HEK293T (cell line): ENCODE results near the gene SCAF8.

Source experiments
- BHLHE40 ChIP-seq: fragments of 450-650 bp; IDR thresholded peaks from 2 replicates; pipeline ENCODE4 v1.6.1; 2016; ENCODE audit warnings: mild to moderate bottlenecking, moderate library complexity, borderline replicate concordance
- CTBP1 ChIP-seq: fragments of 450-650 bp; IDR thresholded peaks from 2 replicates; pipeline ENCODE4 v1.6.1; 2016; ENCODE audit warnings: borderline replicate concordance
- FOXA1 ChIP-seq: fragments of 450-650 bp; IDR thresholded peaks from 2 replicates; pipeline ENCODE4 v1.6.1; 2016; ENCODE audit warnings: mild to moderate bottlenecking
- FOXM1 ChIP-seq: fragments of 450-650 bp; IDR thresholded peaks from 2 replicates; pipeline ENCODE4 v1.6.1; 2017; ENCODE audit warnings: mild to moderate bottlenecking, borderline replicate concordance
- L3MBTL2 ChIP-seq: fragments of 450-650 bp; conservative IDR thresholded peaks from 2 replicates; pipeline ENCODE4 v1.6.1; 2016; ENCODE audit warnings: mild to moderate bottlenecking
- NFRKB ChIP-seq: fragments of 450-650 bp; IDR thresholded peaks from 2 replicates; pipeline ENCODE4 v1.6.1; 2016; ENCODE audit warnings: mild to moderate bottlenecking, moderate library complexity
- SP1 ChIP-seq: fragments of 450-650 bp; IDR thresholded peaks from 2 replicates; pipeline ENCODE4 v1.6.1; 2017
- SUZ12 ChIP-seq: fragments of 450-650 bp; IDR thresholded peaks from 2 replicates; pipeline ENCODE4 v1.6.1; 2016; ENCODE audit warnings: mild to moderate bottlenecking
- TARDBP ChIP-seq: fragments of 450-650 bp; IDR thresholded peaks from 2 replicates; pipeline ENCODE4 v1.6.1; 2016

DNA sequence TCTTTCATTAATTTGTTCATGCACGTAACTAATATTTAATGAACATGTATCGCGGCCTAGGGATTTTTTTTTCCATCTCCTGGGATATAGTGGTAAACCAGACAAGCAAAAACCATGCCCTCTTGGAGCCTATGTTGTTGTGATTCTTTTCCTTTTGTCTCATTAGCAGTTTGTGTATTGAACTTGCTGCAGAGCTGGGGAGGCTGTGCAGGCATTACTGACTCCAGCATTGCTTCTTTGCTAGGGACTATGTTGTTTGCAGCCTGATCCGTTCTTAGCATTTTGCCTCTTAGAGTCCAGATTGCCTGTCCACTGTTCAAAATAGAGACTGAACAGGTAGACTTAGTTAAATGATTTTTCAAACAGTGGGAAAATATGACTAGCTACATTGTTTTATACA, 9.7 kb downstream of the SCAF8 start:
- TF ChIP-seq CTBP1 = no peak
- no peak for TF ChIP-seq FOXA1
- no peak for TF ChIP-seq TARDBP
- no peak for TF ChIP-seq SP1
- TF ChIP-seq L3MBTL2 = no peak
- no peak for TF ChIP-seq FOXM1
- TF ChIP-seq NFRKB = no peak
- TF ChIP-seq SUZ12 = no peak
- TF ChIP-seq BHLHE40 = no peak
